ENCODE results near the gene TBC1D10A.
A peak's percentile ranks its signal among the peaks of the same experiment; 100 is the strongest.

The TBC1D10A gene

DNA sequence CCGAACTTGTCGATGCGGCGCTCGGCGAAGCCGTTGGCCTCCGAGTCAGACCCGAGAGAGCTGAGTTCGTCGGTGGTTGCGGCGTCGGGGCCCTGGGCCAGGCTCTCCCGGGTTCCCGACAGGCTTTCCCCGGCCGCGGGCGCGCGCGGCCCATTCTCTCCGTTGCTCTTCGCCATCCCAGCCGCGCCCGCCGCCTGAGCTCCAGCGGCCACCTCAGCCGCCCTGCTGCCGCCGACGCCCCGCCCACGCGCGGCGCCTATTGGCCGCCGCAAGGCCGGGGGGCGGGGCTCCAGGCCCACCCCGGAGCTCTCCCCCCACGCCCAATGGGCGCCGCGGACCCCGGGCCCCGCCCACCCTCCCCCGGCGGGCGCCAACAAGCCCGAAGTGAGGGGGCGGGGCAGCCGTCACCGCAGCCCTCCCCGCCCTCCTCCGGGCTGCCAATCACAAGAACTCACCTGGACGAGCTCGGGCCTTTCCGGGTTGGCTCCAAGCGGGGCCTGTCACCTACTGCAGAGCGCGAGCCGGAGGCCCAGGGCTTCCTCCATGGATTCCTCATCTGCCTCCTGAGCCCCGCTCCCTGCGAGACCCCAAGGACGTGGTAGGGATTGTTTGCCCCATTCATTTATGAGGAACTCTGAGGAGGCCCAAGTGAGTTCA is at the start of gene TBC1D10A:
Gene TBC1D10A (minus strand): TSS at position 236 of the 657 bp plus-strand sequence. CDS start 60 bp downstream, at position 176.
- peak; percentile 93 to 94 for DNase-seq (ENCODE audit: low read depth in 2 of 2)

- DNase-seq (ENCODE audit: low read depth in 2 of 2): no peak
These were observed 48.6 kb upstream of the TBC1D10A start for GRCh38 chr22:30375312-30375849.

- DNase-seq (ENCODE audit: low read depth in 2 of 2): no peak
These were observed 46.9 kb upstream of the TBC1D10A start for GRCh38 chr22:30373331-30374325.

GRCh38 chr22:30372915-30373314 is 46.2 kb upstream of the TBC1D10A start:
- DNase-seq (ENCODE audit: low read depth in 2 of 2): no peak

DNA sequence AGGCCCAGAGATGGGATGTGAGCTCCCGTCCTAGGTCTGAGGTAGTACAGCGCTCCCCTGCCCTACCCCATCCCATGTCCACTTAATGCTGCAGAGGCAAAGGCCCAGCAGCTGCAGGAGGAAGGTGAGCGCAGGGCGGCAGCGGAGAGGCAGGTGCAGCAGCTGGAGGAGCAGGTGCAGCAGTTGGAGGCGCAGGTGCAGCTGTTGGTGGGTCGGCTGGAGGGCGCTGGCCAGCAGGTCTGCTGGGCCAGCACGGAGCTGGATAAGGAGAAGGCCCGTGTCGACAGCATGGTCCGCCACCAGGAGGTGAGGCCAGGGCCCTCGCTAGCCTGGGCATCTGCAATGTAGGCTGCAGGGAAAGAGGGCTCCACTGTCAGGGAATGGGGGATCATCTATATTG is 45.2 kb upstream of the TBC1D10A start:
- DNase-seq (ENCODE audit: low read depth in 2 of 2): no peak

GRCh38 chr22:30371321-30371720 is 44.6 kb upstream of the TBC1D10A start:
- DNase-seq (ENCODE audit: low read depth in 2 of 2): no peak

- DNase-seq (ENCODE audit: low read depth in 2 of 2): no peak
These were observed 44.0 kb upstream of the TBC1D10A start for GRCh38 chr22:30370641-30371230.

DNA sequence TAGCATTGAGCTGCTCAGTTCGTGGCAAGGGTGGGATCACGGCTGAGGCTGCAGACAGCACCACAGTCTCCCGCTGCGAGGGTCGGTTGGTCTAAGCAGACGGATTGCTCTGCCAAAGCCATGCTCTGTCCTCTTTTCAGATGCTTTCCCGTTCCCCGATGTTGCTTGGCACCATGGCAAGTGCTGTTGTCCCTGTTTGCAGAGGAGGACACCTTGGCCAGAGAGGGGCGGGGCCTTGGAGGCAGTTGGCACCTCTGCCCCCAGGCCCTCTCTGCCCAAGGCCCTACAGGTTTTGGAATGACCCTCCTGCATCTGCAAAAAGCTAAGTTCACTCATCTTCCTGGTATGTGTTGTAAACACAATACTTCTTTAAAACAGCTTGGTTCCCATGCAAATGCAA is 41.7 kb upstream of the TBC1D10A start:
- no peak for DNase-seq (ENCODE audit: low read depth in 2 of 2)

DNA sequence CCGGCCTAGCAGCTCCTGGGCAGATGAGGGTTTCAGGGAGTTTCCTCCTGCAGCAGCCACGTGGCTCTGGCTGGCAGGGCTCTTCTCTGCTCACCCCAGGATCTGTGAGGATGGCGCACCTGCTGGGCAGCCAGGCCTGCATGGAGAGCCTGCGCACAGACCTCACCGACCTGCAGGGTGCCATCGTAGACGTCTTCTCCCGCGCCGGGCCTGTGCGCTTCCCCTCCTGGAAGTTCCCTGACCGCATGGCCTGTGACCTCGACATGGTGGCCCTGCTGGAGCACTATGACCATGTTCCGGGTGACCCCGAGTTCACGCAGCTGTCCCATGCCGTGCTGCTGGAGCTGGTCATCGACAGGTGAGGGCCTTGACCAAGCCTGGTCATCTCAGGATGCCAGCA is 39.1 kb upstream of the TBC1D10A start:
- no peak for DNase-seq (ENCODE audit: low read depth in 2 of 2)

DNA sequence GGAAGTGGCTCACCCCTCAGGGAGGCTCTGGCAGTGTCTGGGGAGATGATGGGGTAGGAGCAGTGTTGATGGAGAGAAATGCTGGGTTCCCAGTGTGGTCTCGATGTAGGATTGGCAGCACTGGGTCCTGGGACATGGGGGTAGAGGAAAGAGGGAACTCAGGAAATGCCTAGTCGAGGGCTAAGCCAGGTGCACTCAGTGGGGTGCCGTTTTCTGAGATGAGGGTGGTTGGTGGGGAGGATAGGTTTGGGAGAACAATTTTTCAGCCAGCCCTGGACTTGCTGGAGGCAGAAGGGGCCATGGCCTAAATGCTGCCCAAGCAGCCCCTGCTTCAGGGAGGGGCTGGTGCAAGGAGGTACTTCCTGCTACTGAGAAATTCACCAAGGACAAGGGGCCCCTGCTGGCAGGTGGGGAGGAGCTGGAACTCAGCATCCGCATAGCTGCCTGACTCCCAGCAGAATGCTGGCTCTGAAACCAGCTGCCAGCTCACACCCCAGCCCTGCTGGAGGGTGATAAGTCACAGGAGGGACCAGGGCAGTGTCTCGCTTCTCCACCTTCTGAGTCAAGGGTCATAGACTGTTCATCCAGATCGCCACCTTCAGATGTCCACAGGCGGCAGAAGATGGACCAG is 36.0 kb upstream of the TBC1D10A start:
- DNase-seq (ENCODE audit: low read depth in 2 of 2): no peak

- no peak for DNase-seq (ENCODE audit: low read depth in 2 of 2)
These were observed 35.3 kb upstream of the TBC1D10A start for GRCh38 chr22:30361916-30362650.

DNA sequence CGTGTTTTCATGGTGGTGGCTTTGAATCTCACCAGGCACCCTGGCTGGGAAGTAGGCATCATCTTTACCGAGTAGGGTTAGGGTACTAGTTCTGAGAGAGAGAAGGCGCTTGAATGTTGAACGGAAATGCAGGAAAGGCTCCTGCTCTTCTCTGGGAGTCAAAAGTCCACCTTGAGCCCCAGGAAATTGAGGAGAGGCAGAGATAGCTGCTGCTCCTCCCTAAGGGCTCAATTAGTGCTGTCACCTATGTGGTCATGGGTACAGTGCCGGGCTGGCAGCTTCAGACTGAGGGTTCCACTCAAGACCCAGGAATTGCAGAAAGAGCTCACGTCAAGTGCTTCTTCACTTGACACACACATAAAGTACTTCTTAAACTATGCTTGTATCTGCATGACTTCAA is 31.8 kb upstream of the TBC1D10A start:
- DNase-seq (ENCODE audit: low read depth in 2 of 2): no peak

GRCh38 chr22:30357650-30358215 is 31.0 kb upstream of the TBC1D10A start:
- no peak for DNase-seq (ENCODE audit: low read depth in 2 of 2)

DNA sequence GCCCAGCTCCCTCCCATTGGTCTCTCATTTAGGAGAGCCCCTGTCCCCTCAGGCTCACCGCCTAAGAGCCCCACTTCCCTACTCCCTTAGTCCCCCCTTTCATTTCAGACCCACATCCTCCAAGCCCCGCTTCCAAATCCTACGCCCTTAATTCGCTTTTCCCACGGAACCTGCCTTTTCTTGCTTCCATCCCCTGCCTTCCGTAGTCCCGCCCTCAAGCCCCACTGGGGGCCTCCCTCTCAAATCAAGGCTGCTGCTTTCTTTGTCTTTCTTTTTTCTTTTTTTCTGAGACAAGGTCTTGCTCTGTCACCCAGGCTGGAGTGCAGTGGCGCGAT is 30.5 kb upstream of the TBC1D10A start:
- DNase-seq (ENCODE audit: low read depth in 2 of 2): no peak

DNA sequence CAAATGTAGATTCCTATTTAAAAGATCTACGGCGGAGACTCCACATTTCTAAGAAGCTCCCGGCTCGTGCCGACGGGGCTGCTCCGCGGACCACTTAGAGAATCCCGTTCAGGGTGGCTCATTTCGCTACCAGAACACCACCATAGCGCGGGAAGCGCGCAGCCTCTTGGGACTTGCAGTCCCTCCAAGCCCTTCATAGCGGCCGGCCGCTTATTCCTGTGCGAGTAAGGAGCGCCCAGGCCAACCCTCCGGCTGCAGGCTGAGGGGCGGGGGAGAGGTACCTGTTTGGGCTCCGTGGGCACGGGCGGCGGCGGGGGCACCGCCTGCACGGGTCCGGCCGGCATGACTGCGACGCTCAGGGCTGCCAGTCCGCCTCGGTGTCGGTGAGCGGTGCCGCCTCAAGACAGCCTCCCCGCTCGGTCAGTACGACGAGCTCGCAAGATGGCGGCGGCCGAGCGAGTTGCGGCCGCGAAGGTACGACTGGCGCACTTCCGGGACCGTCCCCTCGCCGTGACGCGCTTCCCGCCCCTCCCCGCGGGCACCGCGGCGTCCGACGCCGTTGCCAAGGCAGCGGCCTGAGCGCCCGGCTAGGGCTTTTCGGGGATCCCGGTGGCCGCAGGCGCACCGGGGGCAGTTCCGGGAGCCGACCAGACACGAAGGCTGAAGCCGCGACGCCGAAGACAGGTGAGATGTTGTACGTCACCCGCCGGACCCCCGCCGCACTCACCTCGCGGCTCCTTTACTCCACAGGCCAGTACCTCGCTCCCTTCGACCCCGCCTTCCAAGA is 29.9 kb upstream of the TBC1D10A start, which contains the start of the genes CCDC157 and SF3A1:
Gene CCDC157 (plus strand): TSS at position 559 of the 787 bp plus-strand sequence. CDS start 8,994 bp downstream, outside the sequence.
Gene SF3A1 (minus strand): TSS at position 446 of the 787 bp plus-strand sequence. CDS start 102 bp downstream, at position 344.
- DNase-seq (ENCODE audit: low read depth in 2 of 2): peak; percentile 84 to 85

DNA sequence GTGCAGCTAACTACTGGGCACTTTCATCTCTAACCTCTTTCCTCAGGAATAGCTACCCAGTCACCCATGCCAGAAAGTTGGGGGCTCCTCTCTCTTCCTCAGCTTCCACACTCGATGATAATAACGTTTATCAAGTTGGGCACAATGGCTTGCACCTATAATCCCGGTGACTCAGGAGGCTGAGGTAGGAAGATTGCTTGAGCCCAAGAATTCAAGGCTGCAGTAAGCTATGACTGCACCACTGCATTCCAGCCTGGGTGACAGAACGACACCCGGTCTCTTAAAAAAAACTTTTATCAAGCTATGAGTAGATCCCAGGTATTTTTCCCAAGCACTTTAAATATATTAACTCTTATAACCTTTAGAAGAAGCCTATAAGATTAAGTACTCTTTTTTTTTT is 27.9 kb upstream of the TBC1D10A start:
- no peak for DNase-seq (ENCODE audit: low read depth in 2 of 2)

DNA sequence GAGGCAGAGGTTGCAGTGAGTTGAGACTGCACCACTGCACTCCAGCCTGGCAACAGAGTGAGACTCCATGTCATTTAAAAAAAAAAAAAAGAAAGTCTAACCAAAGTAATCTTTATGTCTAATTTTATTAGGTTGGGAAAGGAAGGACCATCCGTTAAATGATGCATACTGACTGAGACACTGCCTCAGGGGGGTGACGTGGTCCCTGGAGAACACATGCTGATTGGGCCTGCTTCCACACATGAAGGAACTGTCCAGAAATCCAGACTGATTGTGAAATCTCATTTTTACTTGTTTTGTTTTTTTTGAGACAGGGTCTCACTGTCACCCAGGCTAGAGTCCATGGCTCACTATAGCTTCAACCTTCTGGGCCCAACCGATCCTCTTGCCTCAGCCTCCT is 24.5 kb upstream of the TBC1D10A start:
- no peak for DNase-seq (ENCODE audit: low read depth in 2 of 2)

DNA sequence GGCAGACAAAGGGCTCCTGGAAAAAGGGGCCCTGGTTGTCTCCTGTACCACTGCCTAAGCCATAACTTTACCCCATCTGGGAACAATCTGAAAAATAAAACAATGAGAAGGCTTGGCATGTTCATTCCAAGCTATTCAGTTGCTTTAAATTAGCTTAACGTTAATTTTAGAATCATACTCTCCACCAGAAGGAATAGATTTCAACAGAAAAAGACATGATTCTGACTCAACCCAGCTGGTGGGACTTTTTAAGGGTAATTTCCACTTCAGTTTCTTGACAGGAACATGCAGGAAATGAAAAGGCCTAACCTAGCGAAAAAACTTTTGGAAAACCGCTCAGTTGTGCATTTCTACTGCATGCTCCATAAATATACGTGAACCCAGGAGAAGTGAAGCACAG is 22.1 kb upstream of the TBC1D10A start:
- DNase-seq (ENCODE audit: low read depth in 2 of 2): no peak

GRCh38 chr22:30348404-30348803 is 21.7 kb upstream of the TBC1D10A start:
- DNase-seq (ENCODE audit: low read depth in 2 of 2): no peak

Data from stimulated activated CD8-positive, alpha-beta memory T cell treated with anti-CD3 and anti-CD28 coated beads, Interleukin-15, amount 100 ng/mL, for 48 hours (primary cell).